Lower leg skin (tissue), 4 donors: Measurements from ENCODE around the gene NEURL4. TPM values are rescaled to one million over a fixed set of nuclear protein-coding genes. Genes with fewer than 3 reads are reported as not detected.

Experiments used
- DNase-seq, 2 donors: peaks; one replicate each; pipeline ENCODE4 v3.0.0-alpha.2; 2019; ENCODE audit warnings: low spot score in 2 of 2
- H3K4me3 ChIP-seq: fragments of 200-600 bp; sonication (generic); 2 replicates; pipeline ENCODE4 v1.5.1; 2017; ENCODE audit warnings: mild to moderate bottlenecking, low read depth; ENCODE audit not compliant: poor library complexity, severe bottlenecking
- POLR2A ChIP-seq, 2 donors: fragments of 450-650 bp; IDR thresholded peaks; one replicate each; pipeline ENCODE4 v1.6.1; 2016 to 2017; ENCODE audit warnings: antibody characterized with exemption in 2 of 2, mild to moderate bottlenecking in 1 of 2, moderate library complexity in 1 of 2
- WGBS, 2 donors: methylation state at CpG; one replicate each; pipeline ENCODE4 v1.1.5; 2018; 5-methylcytosine and 5-hydroxymethylcytosine counted together
- intact Hi-C: fragments of 100-400 bp; cut with DNase I; formaldehyde crosslinking; loops from one replicate; pipeline ENCODE4 v1.15.0; 2023; ENCODE audit warnings: low total_unique reads
- total RNA-seq, 4 donors: library from RNA; depleted of rRNA; stranded (reverse); fragments of >200 nt; gene quantifications; one replicate each; pipeline ENCODE4 v1.1.0, GENCODE V29; 2016
- TF ChIP-seq, protein P1 (sequence below), 3 donors: fragments of 450-650 bp; IDR thresholded peaks; one replicate each; pipeline ENCODE4 v1.5.1; 2016; ENCODE audit warnings: antibody characterized with exemption in 3 of 3, mild to moderate bottlenecking in 3 of 3, moderate library complexity in 2 of 3

Gene NEURL4
- total RNA-seq, 4 donors from 2014 or later: 13.3 to 44.8 (median 22.3) TPM

DNA sequence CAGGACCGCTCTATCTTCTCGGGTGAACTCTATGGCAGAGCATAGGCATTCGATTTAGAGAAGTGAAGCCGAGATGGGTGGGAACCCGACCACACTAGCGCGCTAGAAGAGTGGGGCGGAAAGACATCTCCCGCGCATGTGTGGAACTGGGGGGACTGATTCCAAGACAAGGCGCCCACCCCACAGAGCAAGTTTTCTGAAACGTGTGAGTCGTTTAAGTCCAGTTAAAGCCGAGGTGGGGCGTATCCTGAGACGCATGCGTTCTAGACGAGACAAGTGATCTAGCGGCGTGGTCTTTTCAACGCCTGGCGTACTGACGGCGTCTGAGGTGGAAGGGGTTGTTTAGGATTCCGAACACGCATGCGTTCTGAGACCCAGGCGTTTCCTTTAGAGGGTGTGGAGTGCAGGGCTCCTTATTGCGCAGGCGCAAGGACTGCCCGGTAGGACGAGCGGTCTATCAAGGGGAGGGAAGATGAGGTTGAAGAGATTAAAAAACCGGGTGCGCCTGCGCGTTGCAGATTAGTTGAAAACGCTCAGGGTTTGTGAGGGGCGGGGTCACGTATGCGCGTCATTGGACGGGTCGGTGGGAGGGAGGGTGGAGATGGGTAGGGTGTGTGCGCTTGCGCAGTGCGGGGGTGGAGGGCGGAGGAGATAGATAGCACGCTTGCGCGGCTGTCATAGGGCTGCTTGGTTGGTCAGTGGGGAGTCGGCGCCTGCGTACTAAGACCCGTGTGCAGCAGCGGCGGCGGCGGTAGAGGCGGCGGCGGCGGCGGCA is 22.0 kb downstream of the NEURL4 start, which contains the start of gene EIF5A:
Gene EIF5A, plus strand, starts transcription at position 718 of the 775 bp plus-strand sequence. CDS start 2,008 bp downstream, outside the sequence.
- peak; percentile 100 for DNase-seq
- intact Hi-C loops: no loop called here
- 0% methylated on average over 55 to 64 of the region's 64 CpGs for WGBS, 2 donors

DNA sequence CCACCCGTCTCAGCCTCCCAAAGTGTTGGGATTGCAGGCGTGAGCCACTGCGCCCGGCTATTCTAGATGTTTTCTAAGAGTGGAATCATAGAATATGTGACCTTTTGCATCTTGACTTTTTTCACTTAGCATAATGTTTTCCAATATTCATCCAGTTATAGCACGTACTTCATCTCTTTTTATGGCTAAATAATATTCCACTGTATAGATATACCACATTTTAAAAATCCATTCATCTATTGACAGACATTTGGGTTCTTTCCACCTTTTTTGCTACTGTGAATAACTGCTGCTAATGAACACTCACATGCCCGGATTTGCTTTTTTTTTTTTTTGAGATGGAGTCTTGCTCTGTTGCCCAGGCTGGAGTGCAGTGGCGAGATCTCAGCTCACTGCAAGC is 25.0 kb downstream of the NEURL4 start:
- no peak for DNase-seq
- TF ChIP-seq, protein P1, sequence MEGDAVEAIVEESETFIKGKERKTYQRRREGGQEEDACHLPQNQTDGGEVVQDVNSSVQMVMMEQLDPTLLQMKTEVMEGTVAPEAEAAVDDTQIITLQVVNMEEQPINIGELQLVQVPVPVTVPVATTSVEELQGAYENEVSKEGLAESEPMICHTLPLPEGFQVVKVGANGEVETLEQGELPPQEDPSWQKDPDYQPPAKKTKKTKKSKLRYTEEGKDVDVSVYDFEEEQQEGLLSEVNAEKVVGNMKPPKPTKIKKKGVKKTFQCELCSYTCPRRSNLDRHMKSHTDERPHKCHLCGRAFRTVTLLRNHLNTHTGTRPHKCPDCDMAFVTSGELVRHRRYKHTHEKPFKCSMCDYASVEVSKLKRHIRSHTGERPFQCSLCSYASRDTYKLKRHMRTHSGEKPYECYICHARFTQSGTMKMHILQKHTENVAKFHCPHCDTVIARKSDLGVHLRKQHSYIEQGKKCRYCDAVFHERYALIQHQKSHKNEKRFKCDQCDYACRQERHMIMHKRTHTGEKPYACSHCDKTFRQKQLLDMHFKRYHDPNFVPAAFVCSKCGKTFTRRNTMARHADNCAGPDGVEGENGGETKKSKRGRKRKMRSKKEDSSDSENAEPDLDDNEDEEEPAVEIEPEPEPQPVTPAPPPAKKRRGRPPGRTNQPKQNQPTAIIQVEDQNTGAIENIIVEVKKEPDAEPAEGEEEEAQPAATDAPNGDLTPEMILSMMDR (IDR thresholded peaks at IDR 0.05): no peak
- TF ChIP-seq POLR2A (IDR thresholded peaks at IDR 0.05): no peak
- no peak overlapping the region for H3K4me3 ChIP-seq
- WGBS, 2 donors: 95% methylated on average over 7 of the region's 7 CpGs
- intact Hi-C loops: no loop called here

More for the DNA sequence above, 22.0 kb downstream of the NEURL4 start, which contains the start of gene EIF5A:
- H3K4me3 ChIP-seq: peak within 1 kb of the TSS; percentile 85
- no peak for TF ChIP-seq POLR2A (IDR thresholded peaks at IDR 0.05)
- TF ChIP-seq, protein P1 (IDR thresholded peaks at IDR 0.05): no peak

- WGBS, 2 donors: 2 to 3% methylated on average over 49 to 50 of the region's 51 CpGs
- no peak overlapping the region for H3K4me3 ChIP-seq
- intact Hi-C loops: no loop called here
- DNase-seq: peak; percentile 69 to 96
- no peak for TF ChIP-seq POLR2A (IDR thresholded peaks at IDR 0.05)
- TF ChIP-seq, protein P1 (IDR thresholded peaks at IDR 0.05): peak in 1 of 3 donors; percentile 72
These were observed 32.8 kb downstream of the NEURL4 start for GRCh38 chr17:7296189-7296861.

GRCh38 chr17:7295230-7296180 is 33.6 kb downstream of the NEURL4 start:
- TF ChIP-seq, protein P1 (IDR thresholded peaks at IDR 0.05): no peak
- TF ChIP-seq POLR2A (IDR thresholded peaks at IDR 0.05): no peak
- 55 to 58% methylated on average over 42 of the region's 42 CpGs for WGBS, 2 donors
- intact Hi-C loops: no loop called here
- no peak for DNase-seq
- H3K4me3 ChIP-seq: no peak overlapping the region

- DNase-seq: peak in 1 of 2 donors; percentile 94
- TF ChIP-seq, protein P1 (IDR thresholded peaks at IDR 0.05): no peak
- TF ChIP-seq POLR2A (IDR thresholded peaks at IDR 0.05): no peak
- WGBS, 2 donors: 1% methylated on average over 24 to 27 of the region's 57 CpGs
- intact Hi-C loops: no loop called here
- no peak within 1 kb of the TSS for H3K4me3 ChIP-seq
These were observed 34.5 kb downstream of the NEURL4 start, which contains the start of gene YBX2 for GRCh38 chr17:7294614-7295153. YBX2 (minus strand) TSS chr17:7294639; CDS start chr17:7294500, 139 bp downstream.
